NCI-H2196 treated with DMSO at 0.1 percent for 48 hours (cell line): ENCODE data around the gene POC1A.
"Not testable (repeated sequence)": the region's sequence is repeated elsewhere in the genome, so short reads cannot be mapped to it uniquely, and the experiment has no call there.

ENCODE experiments used
- DNase-seq: peaks from one replicate; lab custom pipeline; 2025; ENCODE audit not compliant: unreplicated experiment; lab: John Stamatoyannopoulos, UW

POC1A gene

GRCh38 chr3:52034212-52034611, 120.0 kb downstream of the POC1A start:
- DNase-seq: no peak

GRCh38 chr3:52033748-52034147, 120.5 kb downstream of the POC1A start:
- not testable (repeated sequence) for DNase-seq

GRCh38 chr3:52032702-52033408, 121.4 kb downstream of the POC1A start:
- no peak for DNase-seq

GRCh38 chr3:52031896-52032295, 122.3 kb downstream of the POC1A start:
- no peak for DNase-seq

GRCh38 chr3:52030714-52031310, 123.4 kb downstream of the POC1A start:
- DNase-seq: no peak

- no peak for DNase-seq
Measured at GRCh38 chr3:52029535-52029934, 124.7 kb downstream of the POC1A start.

- no peak for DNase-seq
Measured at GRCh38 chr3:52029053-52029452, 125.2 kb downstream of the POC1A start.

GRCh38 chr3:52028572-52028971, 125.7 kb downstream of the POC1A start:
- no peak for DNase-seq

GRCh38 chr3:52026041-52026440, 128.2 kb downstream of the POC1A start:
- DNase-seq: no peak

GRCh38 chr3:52025453-52025852, 128.8 kb downstream of the POC1A start:
- DNase-seq: no peak
